ENCODE results near the gene C20orf173.
"Not testable (repeated sequence)": the region's sequence is repeated elsewhere in the genome, so short reads cannot be mapped to it uniquely, and the experiment has no call there.

Gene C20orf173

GRCh38 chr20:35544941-35545340, 15.5 kb upstream of the C20orf173 start:
- DNase-seq = not testable (repeated sequence)

- no peak for DNase-seq
These were observed 15.0 kb upstream of the C20orf173 start for GRCh38 chr20:35544436-35544835.

GRCh38 chr20:35542990-35543389, 13.5 kb upstream of the C20orf173 start:
- DNase-seq = no peak

- DNase-seq = peak; percentile 97
These were observed 12.6 kb upstream of the C20orf173 start, which contains the start of gene ERGIC3 for GRCh38 chr20:35541783-35542662. ERGIC3 (plus strand) TSS chr20:35542078; CDS start chr20:35542098, 20 bp downstream.

GRCh38 chr20:35541118-35541782, 11.8 kb upstream of the C20orf173 start:
- no peak for DNase-seq

- DNase-seq = no peak
These were observed 10.3 kb upstream of the C20orf173 start for GRCh38 chr20:35539756-35540212.

GRCh38 chr20:35527122-35527769, 2.2 kb downstream of the C20orf173 start:
- no peak for DNase-seq

- DNase-seq = no peak
These were observed 3.8 kb downstream of the C20orf173 start for GRCh38 chr20:35525639-35526038.

- no peak for DNase-seq
These were observed 6.1 kb downstream of the C20orf173 start for GRCh38 chr20:35523298-35523888.

GRCh38 chr20:35518955-35519354, 10.5 kb downstream of the C20orf173 start:
- no peak for DNase-seq

GRCh38 chr20:35517767-35518166, 11.7 kb downstream of the C20orf173 start:
- not testable (repeated sequence) for DNase-seq

GRCh38 chr20:35517125-35517524, 12.3 kb downstream of the C20orf173 start:
- DNase-seq = no peak

GRCh38 chr20:35515949-35516645, 13.4 kb downstream of the C20orf173 start:
- DNase-seq = peak; percentile 46

GRCh38 chr20:35515341-35515740, 14.1 kb downstream of the C20orf173 start:
- DNase-seq = no peak

- DNase-seq = no peak
These were observed 15.0 kb downstream of the C20orf173 start for GRCh38 chr20:35514371-35514932.

- no peak for DNase-seq
These were observed 17.5 kb downstream of the C20orf173 start for GRCh38 chr20:35511814-35512420.

- DNase-seq = no peak
These were observed 18.3 kb downstream of the C20orf173 start for GRCh38 chr20:35510951-35511735.

- no peak for DNase-seq
These were observed 20.8 kb downstream of the C20orf173 start for GRCh38 chr20:35508493-35509218.

- no peak for DNase-seq
These were observed 22.4 kb downstream of the C20orf173 start for GRCh38 chr20:35506872-35507638.

All from T1000 (cell line).